Lower leg skin (tissue), 4 donors: Measurements from ENCODE around the gene LDLRAD3. TPM values are rescaled to one million over a fixed set of nuclear protein-coding genes. Genes with fewer than 3 reads are reported as not detected.

Experiments used
- DNase-seq, 2 donors: peaks; one replicate each; pipeline ENCODE4 v3.0.0-alpha.2; 2019; ENCODE audit warnings: low spot score in 2 of 2
- H3K4me3 ChIP-seq: fragments of 200-600 bp; sonication (generic); 2 replicates; pipeline ENCODE4 v1.5.1; 2017; ENCODE audit warnings: mild to moderate bottlenecking, low read depth; ENCODE audit not compliant: poor library complexity, severe bottlenecking
- POLR2A ChIP-seq, 2 donors: fragments of 450-650 bp; IDR thresholded peaks; one replicate each; pipeline ENCODE4 v1.6.1; 2016 to 2017; ENCODE audit warnings: antibody characterized with exemption in 2 of 2, mild to moderate bottlenecking in 1 of 2, moderate library complexity in 1 of 2
- WGBS, 2 donors: methylation state at CpG; one replicate each; pipeline ENCODE4 v1.1.5; 2018; 5-methylcytosine and 5-hydroxymethylcytosine counted together
- intact Hi-C: fragments of 100-400 bp; cut with DNase I; formaldehyde crosslinking; loops from one replicate; pipeline ENCODE4 v1.15.0; 2023; ENCODE audit warnings: low total_unique reads
- total RNA-seq, 4 donors: library from RNA; depleted of rRNA; stranded (reverse); fragments of >200 nt; gene quantifications; one replicate each; pipeline ENCODE4 v1.1.0, GENCODE V29; 2016
- TF ChIP-seq, protein P1 (sequence below), 3 donors: fragments of 450-650 bp; IDR thresholded peaks; one replicate each; pipeline ENCODE4 v1.5.1; 2016; ENCODE audit warnings: antibody characterized with exemption in 3 of 3, mild to moderate bottlenecking in 3 of 3, moderate library complexity in 2 of 3

The LDLRAD3 gene
- total RNA-seq, 4 donors from 2014 or later = 18.6 to 42.6 (median 25.5) TPM

DNA sequence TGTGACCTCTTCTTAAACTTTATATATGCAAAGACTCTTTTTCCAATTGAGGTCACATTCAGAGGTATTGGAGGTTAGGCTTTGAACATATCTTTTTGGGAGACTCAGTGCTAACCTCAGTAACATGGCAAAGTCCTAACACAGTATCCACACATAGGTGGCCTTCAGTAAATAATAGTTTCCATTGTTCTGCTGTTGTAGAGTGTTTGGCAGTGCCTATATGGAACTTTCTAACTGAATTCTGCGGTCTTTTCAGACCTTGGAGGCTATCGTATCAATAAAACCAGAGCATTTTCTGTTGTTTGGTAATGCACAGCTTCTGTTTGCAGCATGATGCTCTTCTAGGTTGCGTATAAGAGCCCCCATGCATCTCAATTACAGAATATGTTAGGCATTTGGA lies 47.0 kb downstream of the LDLRAD3 start:
- DNase-seq = no peak
- 85 to 88% methylated on average over 3 of the region's 3 CpGs for WGBS, 2 donors
- intact Hi-C loops = no loop called here
- no peak for TF ChIP-seq POLR2A (IDR thresholded peaks at IDR 0.05)
- TF ChIP-seq, protein P1, sequence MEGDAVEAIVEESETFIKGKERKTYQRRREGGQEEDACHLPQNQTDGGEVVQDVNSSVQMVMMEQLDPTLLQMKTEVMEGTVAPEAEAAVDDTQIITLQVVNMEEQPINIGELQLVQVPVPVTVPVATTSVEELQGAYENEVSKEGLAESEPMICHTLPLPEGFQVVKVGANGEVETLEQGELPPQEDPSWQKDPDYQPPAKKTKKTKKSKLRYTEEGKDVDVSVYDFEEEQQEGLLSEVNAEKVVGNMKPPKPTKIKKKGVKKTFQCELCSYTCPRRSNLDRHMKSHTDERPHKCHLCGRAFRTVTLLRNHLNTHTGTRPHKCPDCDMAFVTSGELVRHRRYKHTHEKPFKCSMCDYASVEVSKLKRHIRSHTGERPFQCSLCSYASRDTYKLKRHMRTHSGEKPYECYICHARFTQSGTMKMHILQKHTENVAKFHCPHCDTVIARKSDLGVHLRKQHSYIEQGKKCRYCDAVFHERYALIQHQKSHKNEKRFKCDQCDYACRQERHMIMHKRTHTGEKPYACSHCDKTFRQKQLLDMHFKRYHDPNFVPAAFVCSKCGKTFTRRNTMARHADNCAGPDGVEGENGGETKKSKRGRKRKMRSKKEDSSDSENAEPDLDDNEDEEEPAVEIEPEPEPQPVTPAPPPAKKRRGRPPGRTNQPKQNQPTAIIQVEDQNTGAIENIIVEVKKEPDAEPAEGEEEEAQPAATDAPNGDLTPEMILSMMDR (IDR thresholded peaks at IDR 0.05) = no peak
- no peak overlapping the region for H3K4me3 ChIP-seq

DNA sequence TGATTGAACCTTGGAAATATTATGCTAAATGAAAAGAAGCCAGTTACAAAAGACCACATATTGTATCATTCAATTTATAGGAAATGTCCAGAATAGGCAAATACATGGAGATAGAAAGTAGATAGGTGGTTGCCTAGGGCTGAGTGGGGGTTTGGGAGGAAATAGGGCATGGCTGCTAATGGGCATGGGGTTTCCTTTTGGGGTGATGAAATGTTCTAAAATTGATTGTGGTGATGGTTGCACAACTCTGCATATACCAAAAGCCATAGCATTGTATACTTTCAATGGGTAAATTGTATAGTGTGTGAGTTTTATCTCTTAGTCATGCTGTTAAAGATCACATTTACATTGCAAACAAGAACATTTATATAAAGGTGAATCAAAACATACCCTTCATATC lies 48.7 kb downstream of the LDLRAD3 start:
- intact Hi-C loops = no loop called here
- no peak for DNase-seq
- no peak overlapping the region for H3K4me3 ChIP-seq
- TF ChIP-seq, protein P1 (IDR thresholded peaks at IDR 0.05) = no peak
- no peak for TF ChIP-seq POLR2A (IDR thresholded peaks at IDR 0.05)

DNA sequence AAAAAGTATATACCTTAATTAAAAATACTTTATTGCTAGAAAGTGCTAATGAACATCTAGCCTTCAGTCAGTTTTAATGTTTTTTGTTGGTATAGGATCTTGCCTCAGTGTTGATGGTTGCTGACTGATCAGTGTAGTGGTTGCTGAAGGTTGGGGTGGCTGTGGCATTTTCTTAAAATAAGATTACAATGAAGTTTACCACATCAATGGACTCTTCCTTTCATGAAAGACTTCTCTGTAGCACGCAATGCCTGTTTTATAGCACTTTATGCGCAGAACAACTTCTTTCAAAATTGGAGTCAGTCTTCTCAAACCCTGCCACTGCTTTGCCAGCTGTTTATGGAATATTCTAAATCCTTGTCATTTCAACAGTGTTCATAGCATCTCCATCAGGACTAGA lies 50.6 kb downstream of the LDLRAD3 start:
- no peak overlapping the region for H3K4me3 ChIP-seq
- WGBS, 2 donors = 96% methylated on average over 2 of the region's 2 CpGs
- no peak for DNase-seq
- intact Hi-C loops = no loop called here
- no peak for TF ChIP-seq POLR2A (IDR thresholded peaks at IDR 0.05)

DNA sequence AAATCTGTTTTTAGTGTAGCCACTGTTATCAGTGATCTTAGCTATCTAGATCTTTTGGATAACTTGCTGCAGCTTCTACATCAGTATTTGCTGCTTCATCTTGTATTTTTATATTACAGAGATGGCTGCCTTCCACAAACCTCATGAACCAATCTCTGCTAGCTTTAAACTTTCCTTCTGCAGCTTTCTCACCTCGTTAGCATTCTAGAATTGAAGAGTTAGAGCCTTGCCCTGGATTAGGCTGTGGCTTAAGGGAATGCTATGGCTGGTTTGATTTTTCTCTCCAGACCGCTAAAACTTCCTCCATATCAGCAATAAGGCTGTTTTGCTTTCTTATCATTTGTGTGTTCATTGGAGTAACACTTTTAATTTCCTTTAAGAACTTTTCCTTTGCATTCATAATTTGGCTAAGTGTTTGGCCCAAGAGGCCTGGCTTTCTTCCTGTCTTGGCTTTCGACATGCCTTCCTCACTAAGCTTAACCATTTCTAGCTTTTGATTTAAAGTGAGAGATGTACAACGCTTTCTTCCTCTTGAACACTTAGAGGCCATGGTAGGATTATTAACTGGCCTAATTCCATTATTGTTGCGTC lies 51.9 kb downstream of the LDLRAD3 start:
- TF ChIP-seq, protein P1 (IDR thresholded peaks at IDR 0.05) = no peak
- TF ChIP-seq POLR2A (IDR thresholded peaks at IDR 0.05) = no peak
- no peak overlapping the region for H3K4me3 ChIP-seq
- no peak for DNase-seq
- intact Hi-C loops = no loop called here
- WGBS, 2 donors = 58 to 61% methylated on average over 5 of the region's 5 CpGs

DNA sequence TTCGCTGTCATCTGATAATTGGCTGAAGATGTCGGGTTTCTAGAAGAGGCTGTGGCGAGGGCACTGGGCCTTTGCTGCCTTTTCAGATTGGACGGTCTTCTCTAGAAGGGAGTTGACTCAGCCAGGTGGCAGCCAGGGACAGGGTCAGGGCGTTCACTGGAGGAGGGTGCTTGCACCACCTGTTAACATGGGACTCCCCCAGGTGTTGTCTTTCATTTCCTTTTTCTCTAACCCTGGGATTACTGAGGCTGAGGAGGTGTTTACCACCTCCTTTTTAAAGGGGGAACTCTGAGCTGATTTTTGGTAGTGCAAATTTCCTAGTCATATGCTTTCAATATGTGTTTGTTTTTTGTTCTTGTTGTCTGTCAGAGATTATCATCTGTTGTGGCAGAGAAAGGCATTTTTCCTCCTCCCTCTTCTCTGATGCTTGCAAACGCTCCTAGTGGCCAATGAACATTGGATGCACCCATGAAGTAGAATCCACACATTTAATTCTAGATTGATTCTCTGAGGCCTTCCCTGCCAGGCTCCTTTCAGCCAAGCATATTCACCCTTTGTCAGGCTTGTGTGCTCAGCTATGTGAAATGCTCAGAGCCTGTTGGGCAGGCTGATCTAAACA lies 54.1 kb downstream of the LDLRAD3 start:
- no peak for DNase-seq
- TF ChIP-seq, protein P1 (IDR thresholded peaks at IDR 0.05) = no peak
- TF ChIP-seq POLR2A (IDR thresholded peaks at IDR 0.05) = no peak
- 76 to 82% methylated on average over 6 of the region's 6 CpGs for WGBS, 2 donors
- H3K4me3 ChIP-seq = no peak overlapping the region
- intact Hi-C loops = no loop called here

DNA sequence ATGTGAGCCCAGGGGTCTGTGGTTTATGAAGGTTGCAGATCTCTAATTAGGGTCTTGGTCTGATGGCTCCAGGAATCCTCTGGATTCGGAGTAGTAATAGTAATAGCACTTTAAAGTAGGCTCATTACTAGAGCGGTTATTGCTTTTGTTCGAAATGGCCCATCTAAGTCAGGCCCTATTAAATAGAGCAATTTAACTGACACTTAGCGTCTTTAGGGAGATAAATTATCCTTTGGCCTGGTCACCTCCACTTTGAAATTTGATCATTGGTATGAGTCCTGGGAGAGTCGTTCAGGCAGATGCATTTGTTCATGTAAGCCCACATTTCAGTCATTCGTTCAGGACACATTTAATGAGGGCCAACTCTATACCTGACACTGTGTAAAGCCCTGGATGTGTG lies 54.8 kb downstream of the LDLRAD3 start:
- intact Hi-C loops = no loop called here

More for the DNA sequence above, 54.8 kb downstream of the LDLRAD3 start:
- no peak overlapping the region for H3K4me3 ChIP-seq
- 91 to 92% methylated on average over 6 of the region's 6 CpGs for WGBS, 2 donors
- TF ChIP-seq POLR2A (IDR thresholded peaks at IDR 0.05) = no peak
- TF ChIP-seq, protein P1 (IDR thresholded peaks at IDR 0.05) = no peak
- DNase-seq = no peak
